Right lobe of liver (tissue), 4 donors: ENCODE measurements around the gene MARK3.

Experiments
- CTCF ChIP-seq, 4 donors: fragments of 200-600 bp in 3 of 4; fragments of 450-650 bp in 1 of 4; IDR thresholded peaks; one replicate each; pipeline versions ENCODE4 v1.5.1 to v1.8.0; 2016 to 2022; ENCODE audit warnings: antibody characterized with exemption in 4 of 4, mild to moderate bottlenecking in 2 of 4
- POLR2A ChIP-seq: fragments of 450-650 bp; IDR thresholded peaks from one replicate; pipeline ENCODE4 v1.6.1; 2017; ENCODE audit warnings: antibody characterized with exemption, mild to moderate bottlenecking
- donor health status: DM: no; HTN: no; CAD: no.
- donor health status: DM: no; HTN: no; CAD: no.
- donor health status: DM: no; HTN: yes; CAD: no.

DNA sequence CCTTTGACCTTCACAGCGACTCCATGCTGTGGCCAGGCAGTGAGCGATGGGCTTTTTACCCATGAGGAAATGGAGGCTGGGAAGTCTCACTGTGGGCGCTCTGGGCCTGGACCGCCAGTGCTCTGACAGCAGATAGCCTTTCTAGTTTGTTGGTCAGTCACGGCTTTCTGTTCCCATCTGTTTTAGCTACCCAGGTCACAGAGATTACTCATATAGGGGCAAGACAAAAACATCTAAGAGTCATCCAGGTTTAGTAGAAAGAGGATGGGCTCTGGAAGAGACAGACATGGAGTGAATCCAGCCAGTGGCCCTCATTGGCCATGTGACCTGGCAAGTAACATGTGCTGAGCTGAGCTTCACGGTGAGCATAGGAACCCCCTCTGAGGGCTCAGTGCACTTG, 68.6 kb downstream of the MARK3 start:
- no peak for TF ChIP-seq CTCF (IDR thresholded peaks at IDR 0.05)
- no peak for TF ChIP-seq POLR2A
